Measurements from ENCODE around the gene VMAC.

The VMAC gene

GRCh38 chr19:5943045-5943444 lies 38.4 kb downstream of the VMAC start:
- Histone ChIP-seq H3K27me3 (ENCODE audit: control insufficient read depth, insufficient read depth, low read length) (no peaks in the 10 kb centered on the region), H3K4me1 (ENCODE audit: control insufficient read depth, insufficient read depth, low read length) (no peaks in the 10 kb centered on the region), H3K27ac (ENCODE audit: low read length) (no peak overlapping the region), H3K4me3 (ENCODE audit: low read length) (no peak overlapping the region), H3K9me3 (ENCODE audit: control insufficient read depth, insufficient read depth, low read length) (no peaks in the 10 kb centered on the region), H3K36me3 (ENCODE audit: control insufficient read depth, insufficient read depth, low read length) (peaks cover 8% of the 10 kb centered on the region; the same call in 1 of the 2 replicates)
- DNase-seq (ENCODE audit: low read depth, low spot score) = no peak
- no CpG with 5 or more reads among the region's 10 CpGs for WGBS (ENCODE audit: insufficient coverage, insufficient read length)

GRCh38 chr19:5943623-5944022 lies 39.0 kb downstream of the VMAC start:
- H3K27me3 ChIP-seq (ENCODE audit: control insufficient read depth, insufficient read depth, low read length) = no peaks in the 10 kb centered on the region
- H3K4me3 ChIP-seq (ENCODE audit: low read length) = no peak overlapping the region
- H3K4me1 ChIP-seq (ENCODE audit: control insufficient read depth, insufficient read depth, low read length) = no peaks in the 10 kb centered on the region
- no peak overlapping the region for H3K27ac ChIP-seq (ENCODE audit: low read length)
- WGBS (ENCODE audit: insufficient coverage, insufficient read length) = no CpG with 5 or more reads among the region's 10 CpGs
- H3K9me3 ChIP-seq (ENCODE audit: control insufficient read depth, insufficient read depth, low read length) = no peaks in the 10 kb centered on the region
- H3K36me3 ChIP-seq (ENCODE audit: control insufficient read depth, insufficient read depth, low read length) = peaks cover 8% of the 10 kb centered on the region; the same call in 1 of the 2 replicates
- no peak for DNase-seq (ENCODE audit: low read depth, low spot score)

- Histone ChIP-seq H3K27ac (ENCODE audit: low read length) (no peak overlapping the region), H3K36me3 (ENCODE audit: control insufficient read depth, insufficient read depth, low read length) (no peaks in the 10 kb centered on the region), H3K27me3 (ENCODE audit: control insufficient read depth, insufficient read depth, low read length) (no peaks in the 10 kb centered on the region), H3K9me3 (ENCODE audit: control insufficient read depth, insufficient read depth, low read length) (no peaks in the 10 kb centered on the region), H3K4me1 (ENCODE audit: control insufficient read depth, insufficient read depth, low read length) (peaks cover 15% of the 10 kb centered on the region), H3K4me3 (ENCODE audit: low read length) (no peak overlapping the region)
- no peak for DNase-seq (ENCODE audit: low read depth, low spot score)
- WGBS (ENCODE audit: insufficient coverage, insufficient read length) = no CpG with 5 or more reads among the region's 13 CpGs
Observed at GRCh38 chr19:5947435-5947834, 42.8 kb downstream of the VMAC start.

DNA sequence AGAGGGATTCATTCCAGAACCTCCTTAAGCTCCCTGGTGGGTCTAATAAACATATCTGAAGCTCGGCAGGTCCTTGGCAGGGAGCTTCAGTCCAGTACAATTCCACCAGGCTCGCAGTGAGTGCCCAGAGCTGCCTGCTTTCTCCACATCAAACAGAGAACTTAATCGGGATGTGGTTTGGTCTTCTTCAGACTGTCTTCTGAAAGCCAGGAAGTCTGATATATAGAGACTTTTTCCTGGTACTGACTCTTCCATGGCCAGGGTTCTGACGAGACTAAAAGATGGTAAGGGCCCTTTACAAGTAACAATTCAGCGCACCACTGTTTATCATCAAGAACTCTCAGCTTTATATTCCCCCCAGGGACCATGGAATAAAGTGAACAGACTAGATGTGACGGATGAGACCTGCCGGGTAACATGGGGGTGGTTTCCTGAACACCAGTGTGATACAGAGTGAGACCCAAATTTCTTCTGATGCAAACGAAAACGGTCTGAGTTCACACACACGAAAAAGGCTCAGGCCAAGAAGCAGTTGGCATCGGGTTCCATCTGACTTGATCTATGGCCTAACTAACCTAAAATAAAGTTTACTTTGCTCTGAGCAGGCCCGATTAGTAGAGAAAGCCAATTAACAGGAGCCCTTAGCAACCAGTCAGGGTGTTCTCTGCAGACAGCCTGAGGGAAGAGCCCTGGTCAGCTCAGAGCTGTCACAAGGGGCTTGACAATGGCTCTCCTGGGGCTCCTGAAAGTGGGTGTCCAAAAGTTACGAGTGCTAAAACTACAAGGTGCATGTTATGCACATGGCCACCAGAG lies 44.3 kb downstream of the VMAC start:
- H3K4me1 ChIP-seq (ENCODE audit: control insufficient read depth, insufficient read depth, low read length) = peaks cover 21% of the 10 kb centered on the region
- H3K27ac ChIP-seq (ENCODE audit: low read length) = no peak overlapping the region
- no peaks in the 10 kb centered on the region for H3K27me3 ChIP-seq (ENCODE audit: control insufficient read depth, insufficient read depth, low read length)
- no peaks in the 10 kb centered on the region for H3K9me3 ChIP-seq (ENCODE audit: control insufficient read depth, insufficient read depth, low read length)
- no CpG with 5 or more reads among the region's 13 CpGs for WGBS (ENCODE audit: insufficient coverage, insufficient read length)
- no peak overlapping the region for H3K4me3 ChIP-seq (ENCODE audit: low read length)
- no peak for DNase-seq (ENCODE audit: low read depth, low spot score)
- H3K36me3 ChIP-seq (ENCODE audit: control insufficient read depth, insufficient read depth, low read length) = no peaks in the 10 kb centered on the region

GRCh38 chr19:5949792-5950305 lies 45.2 kb downstream of the VMAC start:
- WGBS (ENCODE audit: insufficient coverage, insufficient read length) = no CpG with 5 or more reads among the region's 13 CpGs
- Histone ChIP-seq H3K27ac (ENCODE audit: low read length) (no peak overlapping the region), H3K36me3 (ENCODE audit: control insufficient read depth, insufficient read depth, low read length) (no peaks in the 10 kb centered on the region), H3K4me1 (ENCODE audit: control insufficient read depth, insufficient read depth, low read length) (peaks cover 26% of the 10 kb centered on the region), H3K9me3 (ENCODE audit: control insufficient read depth, insufficient read depth, low read length) (no peaks in the 10 kb centered on the region), H3K27me3 (ENCODE audit: control insufficient read depth, insufficient read depth, low read length) (no peaks in the 10 kb centered on the region), H3K4me3 (ENCODE audit: low read length) (no peak overlapping the region)
- DNase-seq (ENCODE audit: low read depth, low spot score) = no peak

- H3K4me3 ChIP-seq (ENCODE audit: low read length) = no peak overlapping the region
- H3K9me3 ChIP-seq (ENCODE audit: control insufficient read depth, insufficient read depth, low read length) = no peaks in the 10 kb centered on the region
- DNase-seq (ENCODE audit: low read depth, low spot score) = no peak
- no peak overlapping the region for H3K27ac ChIP-seq (ENCODE audit: low read length)
- H3K27me3 ChIP-seq (ENCODE audit: control insufficient read depth, insufficient read depth, low read length) = no peaks in the 10 kb centered on the region
- whole genome bisulfite sequencing (ENCODE audit: insufficient coverage, insufficient read length) = no CpG with 5 or more reads among the region's 3 CpGs
- no peaks in the 10 kb centered on the region for H3K36me3 ChIP-seq (ENCODE audit: control insufficient read depth, insufficient read depth, low read length)
- peaks cover 26% of the 10 kb centered on the region for H3K4me1 ChIP-seq (ENCODE audit: control insufficient read depth, insufficient read depth, low read length)
Observed at GRCh38 chr19:5950741-5951140, 46.1 kb downstream of the VMAC start.

DNA sequence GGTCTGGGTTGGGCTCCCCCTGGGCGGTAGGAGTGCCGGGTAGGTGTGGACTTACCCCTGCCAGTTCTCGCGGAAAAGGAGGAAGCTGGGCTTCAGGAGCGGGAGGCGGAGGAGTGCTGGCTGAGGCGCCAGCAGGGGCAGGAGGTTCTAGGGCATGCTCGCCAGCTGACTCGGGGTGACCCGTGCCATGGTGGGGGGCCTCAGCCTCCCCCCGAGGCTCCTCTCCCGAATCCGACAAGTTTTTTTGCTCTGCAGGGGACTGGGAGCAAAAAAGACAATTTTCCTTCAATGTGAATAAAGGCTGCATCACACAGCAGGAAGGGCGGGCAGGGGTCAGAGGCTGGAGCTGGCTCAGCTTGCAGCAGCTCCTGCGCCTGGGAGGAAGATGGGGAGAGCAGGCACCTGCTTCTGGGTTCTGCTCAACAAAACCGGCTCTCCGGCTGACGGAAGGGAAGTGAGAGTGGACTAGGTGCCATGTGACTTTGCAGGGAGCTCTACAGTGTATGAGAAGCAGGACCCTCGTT lies 46.7 kb downstream of the VMAC start:
- DNase-seq (ENCODE audit: low read depth, low spot score) = no peak
- Histone ChIP-seq H3K27ac (ENCODE audit: low read length) (no peak overlapping the region), H3K4me1 (ENCODE audit: control insufficient read depth, insufficient read depth, low read length) (peaks cover 26% of the 10 kb centered on the region)

DNA sequence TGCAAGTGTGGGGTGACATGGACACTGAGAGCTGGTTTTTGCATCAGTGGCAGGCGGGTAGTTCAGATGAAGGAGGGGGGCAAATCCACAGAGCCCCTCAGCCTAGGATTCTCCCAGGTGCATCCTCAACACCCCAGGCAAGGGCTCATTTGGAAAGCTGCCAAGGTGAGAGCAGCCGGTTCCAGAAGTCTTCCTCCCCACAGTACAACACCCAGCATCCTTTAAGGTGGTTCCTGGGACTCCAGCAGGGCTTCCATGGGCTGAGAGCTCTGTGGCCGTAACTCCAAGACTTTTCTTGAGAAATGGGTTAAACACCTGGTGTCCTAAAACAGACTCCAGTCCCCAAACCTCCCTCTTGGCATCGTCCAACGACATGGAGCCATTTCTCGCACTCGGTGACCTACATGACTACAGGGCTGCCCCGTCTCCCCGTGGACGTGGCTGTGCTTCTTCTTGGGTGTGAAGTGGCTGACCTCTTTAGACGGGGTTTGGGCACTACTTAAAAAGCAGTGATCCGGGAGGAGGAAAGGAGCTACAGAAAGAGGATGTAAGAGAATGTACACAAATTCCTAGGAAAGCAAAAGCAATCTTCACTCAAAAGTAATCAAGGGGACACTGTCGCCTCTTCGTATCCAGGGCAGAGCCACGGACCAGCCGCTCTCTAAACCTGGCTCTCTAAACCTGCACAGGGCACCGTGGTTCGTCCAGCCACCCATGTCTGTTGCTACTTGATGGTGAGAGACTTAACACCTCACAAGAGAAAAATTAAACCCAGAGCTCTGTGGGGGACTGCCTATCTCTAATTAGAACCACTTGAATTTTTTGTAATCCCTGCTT lies 47.7 kb downstream of the VMAC start:
- Histone ChIP-seq H3K27ac (ENCODE audit: low read length) (no peak overlapping the region), H3K27me3 (ENCODE audit: control insufficient read depth, insufficient read depth, low read length) (no peaks in the 10 kb centered on the region), H3K4me1 (ENCODE audit: control insufficient read depth, insufficient read depth, low read length) (peaks cover 26% of the 10 kb centered on the region), H3K9me3 (ENCODE audit: control insufficient read depth, insufficient read depth, low read length) (no peaks in the 10 kb centered on the region), H3K4me3 (ENCODE audit: low read length) (no peak overlapping the region), H3K36me3 (ENCODE audit: control insufficient read depth, insufficient read depth, low read length) (no peaks in the 10 kb centered on the region)
- DNase-seq (ENCODE audit: low read depth, low spot score) = no peak
- no CpG with 5 or more reads among the region's 18 CpGs for WGBS (ENCODE audit: insufficient coverage, insufficient read length)

More for the DNA sequence above, 46.7 kb downstream of the VMAC start:
- no peaks in the 10 kb centered on the region for H3K27me3 ChIP-seq (ENCODE audit: control insufficient read depth, insufficient read depth, low read length)
- no peaks in the 10 kb centered on the region for H3K9me3 ChIP-seq (ENCODE audit: control insufficient read depth, insufficient read depth, low read length)
- no peaks in the 10 kb centered on the region for H3K36me3 ChIP-seq (ENCODE audit: control insufficient read depth, insufficient read depth, low read length)
- no peak overlapping the region for H3K4me3 ChIP-seq (ENCODE audit: low read length)
- no CpG with 5 or more reads among the region's 19 CpGs for WGBS (ENCODE audit: insufficient coverage, insufficient read length)

GRCh38 chr19:5953030-5953589 lies 48.4 kb downstream of the VMAC start:
- Histone ChIP-seq H3K4me1 (ENCODE audit: control insufficient read depth, insufficient read depth, low read length) (peaks cover 28% of the 10 kb centered on the region), H3K36me3 (ENCODE audit: control insufficient read depth, insufficient read depth, low read length) (no peaks in the 10 kb centered on the region), H3K9me3 (ENCODE audit: control insufficient read depth, insufficient read depth, low read length) (no peaks in the 10 kb centered on the region), H3K27ac (ENCODE audit: low read length) (no peak overlapping the region), H3K4me3 (ENCODE audit: low read length) (no peak overlapping the region), H3K27me3 (ENCODE audit: control insufficient read depth, insufficient read depth, low read length) (no peaks in the 10 kb centered on the region)
- no CpG with 5 or more reads among the region's 5 CpGs for WGBS (ENCODE audit: insufficient coverage, insufficient read length)
- DNase-seq (ENCODE audit: low read depth, low spot score) = no peak

- WGBS (ENCODE audit: insufficient coverage, insufficient read length) = no CpG with 5 or more reads among the region's 17 CpGs
- no peak overlapping the region for H3K4me3 ChIP-seq (ENCODE audit: low read length)
- H3K27me3 ChIP-seq (ENCODE audit: control insufficient read depth, insufficient read depth, low read length) = no peaks in the 10 kb centered on the region
- DNase-seq (ENCODE audit: low read depth, low spot score) = no peak
- no peaks in the 10 kb centered on the region for H3K9me3 ChIP-seq (ENCODE audit: control insufficient read depth, insufficient read depth, low read length)
- no peaks in the 10 kb centered on the region for H3K36me3 ChIP-seq (ENCODE audit: control insufficient read depth, insufficient read depth, low read length)
- peaks cover 32% of the 10 kb centered on the region for H3K4me1 ChIP-seq (ENCODE audit: control insufficient read depth, insufficient read depth, low read length)
- no peak overlapping the region for H3K27ac ChIP-seq (ENCODE audit: low read length)
Observed at GRCh38 chr19:5953680-5954213, 49.1 kb downstream of the VMAC start.
